Smooth muscle cell of the brain vasculature (primary cell): ENCODE data around the gene WWOX.
"Not testable (repeated sequence)": the region's sequence is repeated elsewhere in the genome, so short reads cannot be mapped to it uniquely, and the experiment has no call there.

ENCODE experiments used
- DNase-seq: peaks from one replicate; pipeline ENCODE4 v3.0.0-alpha.2; 2012; ENCODE audit warnings: low read depth, low spot score

The WWOX gene

GRCh38 chr16:78684030-78684611 lies 584.7 kb downstream of the WWOX start:
- no peak for DNase-seq

GRCh38 chr16:78684655-78685375 lies 585.4 kb downstream of the WWOX start:
- DNase-seq: no peak

DNA sequence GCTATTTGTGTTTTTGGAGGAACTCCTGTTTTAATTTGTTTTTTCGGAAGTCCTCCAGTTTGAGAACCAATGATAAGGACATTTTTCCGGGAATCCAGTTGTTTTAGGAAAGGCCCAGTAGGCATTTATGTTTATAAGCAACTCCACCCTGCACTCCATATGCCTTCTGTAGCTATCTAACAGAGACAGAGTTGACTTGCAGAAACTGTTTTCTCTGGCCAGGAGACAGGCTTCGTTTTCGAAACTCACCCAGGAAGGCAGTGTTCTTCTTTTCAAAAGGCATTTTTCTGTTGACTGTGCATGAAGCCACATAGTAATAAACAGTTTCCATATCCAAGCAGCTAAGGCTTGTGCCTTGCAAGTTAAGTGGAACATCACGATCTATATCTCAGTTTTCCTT lies 587.1 kb downstream of the WWOX start:
- no peak for DNase-seq

GRCh38 chr16:78689028-78689427 lies 589.6 kb downstream of the WWOX start:
- no peak for DNase-seq

DNA sequence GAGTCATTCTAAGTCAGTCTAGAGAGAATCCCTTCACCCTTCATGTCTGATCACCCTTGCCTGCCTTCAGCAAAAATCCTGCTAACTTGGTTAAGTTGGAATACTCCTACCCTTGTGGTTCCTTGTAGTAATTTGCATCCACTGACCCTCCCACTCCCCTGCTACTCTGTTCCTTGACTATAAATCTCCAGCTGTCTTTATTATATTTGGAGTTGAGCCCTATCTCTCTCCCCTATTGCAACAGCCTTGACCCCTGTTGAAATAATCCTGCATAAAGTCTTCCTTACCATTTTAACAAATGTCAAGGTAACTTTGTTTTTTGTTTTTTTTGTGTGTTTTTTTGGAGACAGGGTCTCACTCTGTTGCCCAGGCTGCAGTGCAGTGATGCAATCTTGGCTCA lies 590.1 kb downstream of the WWOX start:
- DNase-seq: no peak

DNA sequence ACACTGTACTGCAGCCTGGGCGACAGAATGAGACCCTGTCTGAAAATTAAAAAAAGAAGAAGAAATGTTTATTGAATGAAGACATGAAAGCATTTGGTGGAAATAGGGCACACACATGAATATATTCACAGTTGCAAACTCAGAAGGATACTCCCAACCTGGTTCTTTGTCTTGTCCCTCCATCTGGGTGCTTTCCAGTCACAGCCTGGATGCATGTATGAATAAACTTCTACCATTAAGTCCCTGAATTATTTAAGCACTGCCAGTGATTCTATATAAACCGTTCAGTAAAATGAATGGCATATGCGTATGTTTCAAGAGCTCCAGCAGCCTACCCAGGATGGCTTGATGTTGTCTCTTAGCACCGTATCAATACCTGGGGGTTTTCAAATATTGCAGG lies 591.1 kb downstream of the WWOX start:
- no peak for DNase-seq

DNA sequence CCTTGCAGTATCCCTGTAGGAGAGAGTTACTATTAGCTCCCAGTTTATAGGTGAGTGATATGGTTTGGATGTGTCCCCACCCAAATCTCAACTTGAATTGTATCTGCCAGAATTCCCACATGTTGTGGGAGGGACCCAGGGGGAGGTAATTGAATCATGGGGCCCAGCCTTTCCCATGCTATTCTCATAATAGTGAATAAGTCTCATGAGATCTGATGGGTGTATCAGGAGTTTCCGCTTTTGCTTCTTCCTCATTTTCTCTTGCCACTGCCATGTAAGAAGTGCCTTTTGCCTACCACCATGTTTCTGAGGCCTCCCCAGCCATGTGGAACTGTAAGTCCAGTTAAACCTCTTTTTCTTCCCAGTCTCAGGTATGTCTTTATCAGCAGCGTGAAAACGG lies 592.3 kb downstream of the WWOX start:
- DNase-seq: not testable (repeated sequence)

DNA sequence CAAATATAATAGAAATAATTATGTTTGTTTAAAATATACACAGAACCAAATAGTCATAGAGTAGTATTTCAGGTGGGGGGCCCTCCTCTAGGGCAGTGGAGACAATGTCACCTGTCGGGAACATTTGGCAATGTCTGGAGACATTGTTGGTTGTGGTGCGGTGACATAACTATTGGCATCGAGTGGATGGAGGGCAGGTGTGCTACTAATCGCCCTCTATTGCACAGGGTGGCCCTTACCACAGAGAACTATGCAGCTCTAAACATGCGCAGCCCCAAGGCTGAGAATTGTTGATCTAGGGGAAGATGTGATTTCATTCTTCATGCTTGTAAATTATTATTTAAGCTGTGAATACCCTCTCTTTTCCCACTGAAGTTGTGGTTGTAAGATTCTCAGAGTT lies 594.0 kb downstream of the WWOX start:
- DNase-seq: no peak

- no peak for DNase-seq
These were observed 595.0 kb downstream of the WWOX start for GRCh38 chr16:78694414-78694813.

DNA sequence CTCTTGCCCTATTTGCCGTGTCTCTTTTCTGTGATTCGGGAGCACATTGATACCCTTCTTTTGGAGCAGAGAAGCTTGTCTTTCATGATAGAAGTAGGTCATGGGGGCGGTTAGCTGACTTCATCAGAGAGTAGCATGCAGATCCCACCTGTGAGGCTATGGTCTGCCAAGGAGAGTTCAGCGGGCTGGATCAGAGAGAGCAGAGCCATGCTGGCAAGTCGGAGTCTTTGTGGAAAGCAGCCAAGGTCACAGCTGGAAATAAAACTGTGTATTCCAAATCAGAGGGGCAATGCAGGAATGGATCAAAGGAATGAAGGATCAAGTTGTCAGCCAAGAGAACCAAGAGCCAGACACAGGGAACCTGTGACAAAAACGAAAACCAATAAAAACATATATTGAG lies 595.9 kb downstream of the WWOX start:
- DNase-seq: no peak

DNA sequence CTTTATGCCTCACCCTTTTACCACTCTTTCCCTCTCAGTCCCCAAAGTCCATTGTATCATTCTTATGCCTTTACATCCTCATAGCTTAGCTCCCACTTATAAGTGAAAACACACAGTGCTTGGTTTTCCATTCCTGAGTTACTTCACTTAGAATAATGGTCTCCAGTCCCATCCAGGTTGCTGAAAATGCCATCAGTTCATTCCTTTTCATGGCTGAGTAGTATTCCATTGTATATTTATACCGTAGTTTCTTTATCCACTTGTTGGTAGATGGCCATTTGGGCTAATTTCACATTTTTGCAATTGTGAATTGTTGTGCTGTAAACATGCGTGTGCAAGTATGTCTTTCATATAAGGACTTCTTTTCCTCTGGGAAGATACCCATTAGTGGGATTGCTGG lies 597.3 kb downstream of the WWOX start:
- DNase-seq: no peak

DNA sequence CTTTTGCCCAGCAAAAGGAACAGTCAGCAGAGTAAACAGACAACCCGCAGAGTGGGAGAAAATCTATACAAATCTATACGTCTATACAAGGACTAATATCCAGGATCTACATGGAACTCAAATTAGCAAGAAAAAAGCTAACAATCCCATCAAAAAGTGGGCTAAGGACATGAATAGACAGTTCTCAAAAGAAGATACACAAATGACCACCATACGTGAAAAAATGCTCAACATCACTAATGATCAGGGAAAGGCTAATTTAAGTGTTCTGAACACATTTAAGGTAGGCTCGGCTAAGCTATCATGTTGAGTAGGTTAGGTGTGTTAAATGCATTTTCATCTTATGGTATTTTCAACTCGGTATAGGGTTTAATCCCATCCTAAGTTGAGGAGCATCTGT lies 598.0 kb downstream of the WWOX start:
- no peak for DNase-seq

- DNase-seq: no peak
These were observed 604.5 kb downstream of the WWOX start for GRCh38 chr16:78703936-78704335.

DNA sequence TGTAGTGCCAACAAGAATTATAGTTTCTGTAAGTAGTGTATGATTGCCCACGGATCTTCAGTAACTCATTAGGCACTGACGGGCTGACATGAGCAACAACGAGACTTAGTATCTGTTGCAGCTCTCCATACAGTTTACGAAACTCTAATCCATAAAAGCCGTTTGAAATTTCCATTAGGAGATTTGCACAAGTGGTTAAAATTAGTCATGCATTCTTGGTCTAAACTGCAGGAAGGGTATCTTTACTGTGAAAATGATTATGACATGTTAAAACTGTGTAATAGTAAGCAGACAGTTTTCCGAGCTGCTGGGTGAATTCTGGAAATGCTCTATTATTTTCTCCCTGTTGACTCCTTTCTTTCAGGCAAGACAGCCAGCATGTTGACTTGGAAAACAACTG lies 605.0 kb downstream of the WWOX start:
- no peak for DNase-seq

DNA sequence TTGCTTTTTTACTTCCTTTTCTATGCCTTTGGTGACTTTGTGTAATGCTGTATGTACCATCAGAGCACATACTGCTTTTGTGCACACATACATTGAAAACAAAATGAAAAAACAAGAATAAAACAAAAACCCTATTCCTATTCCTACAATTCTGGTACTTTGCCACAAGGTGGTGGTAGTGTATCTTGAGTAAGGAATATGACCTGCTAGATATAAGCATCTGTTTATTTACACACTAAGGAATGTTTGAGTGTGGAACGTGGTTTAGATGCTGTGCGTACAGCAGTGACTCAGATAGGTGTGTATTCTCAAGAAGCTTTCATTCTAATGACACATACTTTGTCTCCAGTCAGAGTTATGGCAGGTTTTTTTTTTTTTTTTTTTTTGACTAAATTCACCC lies 606.2 kb downstream of the WWOX start:
- no peak for DNase-seq

DNA sequence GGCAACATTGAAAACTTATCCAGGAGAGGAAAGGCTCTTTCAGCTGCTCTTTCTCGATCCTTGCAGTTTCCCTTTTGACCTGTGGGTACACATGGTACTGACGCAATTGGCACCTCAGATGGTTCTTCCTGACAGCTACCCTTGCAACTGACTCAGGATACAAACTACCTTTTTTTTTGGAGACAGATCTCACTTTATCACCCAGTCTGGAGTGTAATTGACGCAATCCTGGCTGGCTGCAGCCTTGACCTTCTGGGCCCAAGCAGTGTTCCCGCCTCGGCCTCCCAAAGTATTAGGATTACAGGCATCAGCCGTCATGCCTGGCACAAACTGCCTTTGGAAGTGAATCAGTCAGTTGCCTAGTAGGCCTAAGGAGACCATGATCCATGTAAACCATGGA lies 607.2 kb downstream of the WWOX start:
- no peak for DNase-seq

GRCh38 chr16:78709137-78709884 lies 609.9 kb downstream of the WWOX start:
- no peak for DNase-seq

- DNase-seq: no peak
These were observed 615.7 kb downstream of the WWOX start for GRCh38 chr16:78715106-78715505.

- no peak for DNase-seq
These were observed 616.2 kb downstream of the WWOX start for GRCh38 chr16:78715673-78716072.

GRCh38 chr16:78718141-78718540 lies 618.7 kb downstream of the WWOX start:
- DNase-seq: no peak

- no peak for DNase-seq
These were observed 621.0 kb downstream of the WWOX start for GRCh38 chr16:78720416-78720815.

DNA sequence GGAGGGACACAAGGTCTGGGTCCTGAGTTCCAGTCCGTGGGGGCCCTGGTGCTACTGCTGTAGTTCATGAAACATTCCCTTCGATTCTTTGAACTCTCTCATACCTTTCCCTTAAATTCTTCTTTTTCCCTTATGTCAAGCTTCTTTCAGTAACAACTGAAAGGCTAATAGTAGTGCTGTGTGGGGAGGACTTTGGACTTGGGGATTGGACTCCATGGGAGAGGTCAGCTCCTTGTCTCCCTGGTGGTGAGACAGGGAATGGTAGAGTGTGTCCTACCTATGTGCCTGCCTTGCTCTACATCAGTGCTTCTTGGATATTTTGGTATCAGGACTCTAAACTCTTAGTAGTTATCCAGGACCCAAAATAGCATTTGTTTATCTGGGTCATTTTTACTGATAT lies 628.1 kb downstream of the WWOX start:
- DNase-seq: no peak

DNA sequence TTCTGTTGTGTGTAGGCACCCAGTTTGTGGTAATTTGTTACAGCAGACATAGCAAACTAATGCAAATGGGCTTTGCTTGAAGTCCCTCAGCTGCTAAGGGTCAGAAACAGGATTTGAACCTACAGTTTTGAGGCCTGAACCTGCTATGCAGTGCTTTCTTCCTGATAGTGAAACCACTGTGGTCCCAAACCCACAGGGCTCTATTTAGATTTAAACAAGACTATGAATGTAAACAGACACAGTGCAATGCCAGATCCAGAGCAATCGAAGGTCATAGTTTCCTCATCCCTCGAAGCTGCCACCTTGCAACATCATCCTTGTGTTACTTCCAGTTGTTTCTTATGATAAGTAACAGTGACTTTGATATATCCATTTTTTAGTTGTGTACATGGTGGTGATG lies 630.2 kb downstream of the WWOX start:
- no peak for DNase-seq
